Measurements from ENCODE around the gene DDIT4L. TPM values are rescaled to one million over a fixed set of nuclear protein-coding genes. Genes with fewer than 3 reads are reported as not detected.

DDIT4L gene, protein sequence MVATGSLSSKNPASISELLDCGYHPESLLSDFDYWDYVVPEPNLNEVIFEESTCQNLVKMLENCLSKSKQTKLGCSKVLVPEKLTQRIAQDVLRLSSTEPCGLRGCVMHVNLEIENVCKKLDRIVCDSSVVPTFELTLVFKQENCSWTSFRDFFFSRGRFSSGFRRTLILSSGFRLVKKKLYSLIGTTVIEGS
- total RNA-seq, result 7.2 and 8.3 TPM in 2 replicates

DNA sequence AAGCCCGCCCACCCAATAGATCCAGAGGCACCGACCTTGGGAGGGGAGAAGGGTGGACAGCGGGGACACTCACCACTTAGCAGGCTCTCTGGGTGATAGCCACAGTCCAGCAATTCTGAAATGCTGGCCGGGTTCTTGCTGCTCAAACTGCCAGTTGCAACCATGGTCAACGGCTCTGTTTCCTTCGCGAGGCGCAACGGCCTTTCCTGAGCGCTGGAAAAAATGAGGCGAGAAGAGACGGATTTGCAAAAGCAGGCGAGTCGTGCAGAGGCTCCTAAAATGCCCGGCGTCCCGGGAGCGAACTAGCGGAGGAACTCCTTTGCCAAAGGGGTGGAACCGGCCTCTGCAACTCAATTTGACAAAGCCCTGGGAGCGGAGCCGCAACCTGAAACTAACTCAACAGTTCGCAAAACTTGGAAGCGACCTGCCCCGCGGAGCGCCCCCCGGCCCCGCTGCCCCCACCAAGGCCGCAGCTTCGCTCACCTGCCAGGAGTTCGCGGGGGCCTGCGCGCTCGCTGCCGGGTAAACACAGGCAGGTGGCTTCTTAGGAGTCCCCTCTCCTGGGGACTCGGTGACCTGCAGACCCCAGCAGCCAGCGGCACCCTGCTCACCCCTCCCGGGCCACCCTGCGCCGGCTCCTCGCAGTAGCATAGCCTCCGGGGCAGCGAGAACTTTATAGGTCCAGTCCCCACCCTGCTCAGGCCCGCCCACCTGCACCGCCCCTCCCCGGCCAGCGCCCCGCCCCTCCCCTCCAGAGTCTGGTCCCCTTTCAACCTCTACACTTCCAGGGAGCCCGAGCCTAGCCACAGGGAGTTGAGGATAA is at the start of gene DDIT4L:
Gene DDIT4L, minus strand, starts transcription at position 649 of the 823 bp plus-strand sequence. Its CDS starts 485 bp downstream, at position 164.

Other genes starting within 250 kb of the DDIT4L start
- gene DNAJB14, start 243.8 kb downstream of the DDIT4L start, total RNA-seq, result 37.0 and 43.3 TPM in 2 replicates
- 85.7 and 99.5 TPM in 2 replicates for gene H2AZ1, start 240.2 kb downstream of the DDIT4L start, total RNA-seq

All from hair follicle dermal papilla cell (primary cell).